Esophagus squamous epithelium (tissue), 5 donors: Measurements from ENCODE around the gene MTMR3. TPM values are rescaled to one million over a fixed set of nuclear protein-coding genes. Genes with fewer than 3 reads are reported as not detected.

ENCODE experiments used
- DNase-seq: peaks from one replicate; lab custom pipeline; 2025; lab: John Stamatoyannopoulos, UW
- H3K27ac ChIP-seq, 4 donors: fragments of 200-600 bp; sonication (generic); one replicate each; pipeline ENCODE4 v1.5.1; 2016 to 2019; ENCODE audit warnings: mild to moderate bottlenecking in 1 of 4
- H3K27me3 ChIP-seq, 4 donors: fragments of 200-600 bp; sonication (generic); 1 replicate in 3 of 4; 2 replicates in 1 of 4; pipeline versions ENCODE4 v1.5.1 to v1.6.0; 2017 to 2021; ENCODE audit warnings: antibody characterized with exemption in 1 of 4
- H3K36me3 ChIP-seq, 3 donors: fragments of 200-600 bp; sonication (generic); one replicate each; pipeline ENCODE4 v1.5.1; 2016 to 2019
- H3K4me1 ChIP-seq, 3 donors: fragments of 200-600 bp; sonication (generic); one replicate each; pipeline ENCODE4 v1.5.1; 2017 to 2019
- H3K4me3 ChIP-seq, 4 donors: fragments of 200-600 bp; sonication (generic); 1 replicate in 3 of 4; 2 replicates in 1 of 4; pipeline ENCODE4 v1.5.1; 2016 to 2019; ENCODE audit warnings: mild to moderate bottlenecking in 2 of 4, moderate library complexity in 1 of 4
- H3K9me3 ChIP-seq, 3 donors: fragments of 200-600 bp; sonication (generic); one replicate each; pipeline ENCODE4 v1.5.1; 2016 to 2019
- POLR2A ChIP-seq, 4 donors: fragments of 450-650 bp; IDR thresholded peaks; one replicate each; pipeline ENCODE4 v1.6.1; 2017; ENCODE audit warnings: antibody characterized with exemption in 4 of 4, mild to moderate bottlenecking in 4 of 4, moderate library complexity in 3 of 4
- WGBS, 2 donors: methylation state at CpG; one replicate each; pipeline ENCODE4 v1.1.5; 2018; 5-methylcytosine and 5-hydroxymethylcytosine counted together
- intact Hi-C: fragments of 100-400 bp; cut with DNase I; formaldehyde crosslinking; loops from one replicate; pipeline ENCODE4 v1.15.0; 2022
- total RNA-seq, 4 donors: library from RNA; depleted of rRNA; stranded (reverse); fragments of >200 nt; gene quantifications; one replicate each; pipeline ENCODE4 v1.1.0, GENCODE V29; 2016
- TF ChIP-seq, protein P1 (sequence below), 6 experiments: fragments of 450-650 bp in 4 of 6; fragments of 200-600 bp in 2 of 6; sonication (generic) in 2 of 6; IDR thresholded peaks; one replicate each; pipeline ENCODE4 v1.5.1; 2016 to 2019; ENCODE audit warnings: antibody characterized with exemption in 6 of 6, mild to moderate bottlenecking in 4 of 6, moderate library complexity in 4 of 6
- donor health status: DM: yes; HTN: yes; CAD: no.

MTMR3 gene
- total RNA-seq, 4 donors from 2014 or later, result 34.9 to 63.1 (median 38.4) TPM

DNA sequence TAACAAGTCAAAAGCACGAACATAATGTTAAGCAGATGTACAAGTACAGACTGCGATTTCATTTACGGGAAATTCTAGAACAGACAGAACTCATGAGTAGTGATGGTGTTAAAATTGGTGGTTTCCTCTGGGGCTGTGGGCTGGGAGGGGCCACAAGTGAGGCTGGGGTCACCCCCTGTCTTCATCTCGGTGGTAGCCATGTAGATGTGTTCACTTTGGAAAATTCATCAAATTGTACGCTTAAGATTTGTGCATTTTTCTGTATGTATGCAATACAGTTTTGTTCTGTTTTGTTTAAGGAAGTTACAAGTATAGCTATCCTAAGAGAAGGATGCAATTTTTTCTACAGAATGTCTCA is 44.4 kb upstream of the MTMR3 start:
- Histone ChIP-seq H3K4me3 (peak overlapping the region; percentile 80 to 94 (median 92)), H3K4me1 (peaks cover 17 to 68% (median 26%) of the 10 kb centered on the region in 3 donors), H3K9me3 (no peaks in the 10 kb centered on the region), H3K27ac (peak overlapping the region; percentile 86 to 92 (median 88)), H3K36me3 (peaks cover 0 to 12% (median under 1%) of the 10 kb centered on the region in 3 donors), H3K27me3 (no peaks in the 10 kb centered on the region)
- TF ChIP-seq POLR2A (IDR thresholded peaks at IDR 0.05), result no peak
- TF ChIP-seq, protein P1, sequence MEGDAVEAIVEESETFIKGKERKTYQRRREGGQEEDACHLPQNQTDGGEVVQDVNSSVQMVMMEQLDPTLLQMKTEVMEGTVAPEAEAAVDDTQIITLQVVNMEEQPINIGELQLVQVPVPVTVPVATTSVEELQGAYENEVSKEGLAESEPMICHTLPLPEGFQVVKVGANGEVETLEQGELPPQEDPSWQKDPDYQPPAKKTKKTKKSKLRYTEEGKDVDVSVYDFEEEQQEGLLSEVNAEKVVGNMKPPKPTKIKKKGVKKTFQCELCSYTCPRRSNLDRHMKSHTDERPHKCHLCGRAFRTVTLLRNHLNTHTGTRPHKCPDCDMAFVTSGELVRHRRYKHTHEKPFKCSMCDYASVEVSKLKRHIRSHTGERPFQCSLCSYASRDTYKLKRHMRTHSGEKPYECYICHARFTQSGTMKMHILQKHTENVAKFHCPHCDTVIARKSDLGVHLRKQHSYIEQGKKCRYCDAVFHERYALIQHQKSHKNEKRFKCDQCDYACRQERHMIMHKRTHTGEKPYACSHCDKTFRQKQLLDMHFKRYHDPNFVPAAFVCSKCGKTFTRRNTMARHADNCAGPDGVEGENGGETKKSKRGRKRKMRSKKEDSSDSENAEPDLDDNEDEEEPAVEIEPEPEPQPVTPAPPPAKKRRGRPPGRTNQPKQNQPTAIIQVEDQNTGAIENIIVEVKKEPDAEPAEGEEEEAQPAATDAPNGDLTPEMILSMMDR (IDR thresholded peaks at IDR 0.05), result no peak
- DNase-seq, result no peak
- intact Hi-C loops, result no loop called here
- WGBS, 2 donors, result 18 to 21% methylated on average over 5 of the region's 5 CpGs

DNA sequence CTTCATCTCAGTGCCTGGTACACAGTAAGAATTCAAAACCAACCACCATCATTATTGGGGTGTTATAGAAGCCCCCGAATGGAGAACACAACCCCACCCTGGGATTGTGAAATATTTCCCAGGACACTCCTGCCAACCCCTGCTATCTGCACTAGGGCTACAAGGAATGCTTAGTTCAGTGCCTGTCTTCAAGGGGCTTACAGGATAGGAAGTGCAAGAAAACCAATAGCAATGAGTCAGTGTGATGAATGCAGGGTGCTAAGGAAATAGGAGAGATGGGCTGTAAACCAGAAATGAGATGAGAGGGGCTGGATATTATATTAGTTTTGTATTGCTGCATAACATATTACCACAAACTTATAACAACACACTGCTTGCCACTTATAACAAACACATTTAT is 43.9 kb upstream of the MTMR3 start:
- no peaks in the 10 kb centered on the region for H3K9me3 ChIP-seq
- peaks cover 17 to 64% (median 26%) of the 10 kb centered on the region in 3 donors for H3K4me1 ChIP-seq
- intact Hi-C loops, result no loop called here
- TF ChIP-seq, protein P1 (IDR thresholded peaks at IDR 0.05), result no peak
- TF ChIP-seq POLR2A (IDR thresholded peaks at IDR 0.05), result no peak
- peaks cover 0 to 7% (median 0%) of the 10 kb centered on the region in 3 donors for H3K36me3 ChIP-seq
- no peaks in the 10 kb centered on the region for H3K27me3 ChIP-seq
- no peak overlapping the region for H3K4me3 ChIP-seq
- no peak for DNase-seq
- 42 to 75% methylated on average over 1 of the region's 1 CpG for WGBS, 2 donors
- peak overlapping the region; percentile 86 to 92 (median 88) for H3K27ac ChIP-seq

DNA sequence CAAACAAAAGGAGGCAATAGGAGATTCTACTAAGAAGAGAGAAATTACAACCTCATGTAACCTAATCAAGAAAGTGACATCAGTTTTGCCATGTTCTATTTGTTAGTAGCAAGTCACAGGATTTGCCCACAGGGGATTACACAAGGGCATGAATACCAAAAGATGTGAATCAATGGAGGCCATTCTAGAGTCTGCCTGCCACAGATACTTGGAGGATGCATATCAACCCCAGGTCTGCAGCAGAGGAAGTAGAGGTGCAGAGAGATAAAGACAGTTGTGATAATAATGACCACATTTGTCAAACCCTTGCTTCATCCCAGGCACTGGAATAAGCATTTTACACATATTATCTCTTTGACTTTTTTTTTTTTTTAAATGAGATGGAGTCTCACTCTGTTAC is 42.5 kb upstream of the MTMR3 start:
- Histone ChIP-seq H3K36me3 (no peaks in the 10 kb centered on the region), H3K4me3 (no peak overlapping the region), H3K4me1 (peaks cover 11 to 49% (median 26%) of the 10 kb centered on the region in 3 donors), H3K9me3 (no peaks in the 10 kb centered on the region), H3K27me3 (no peaks in the 10 kb centered on the region), H3K27ac (no peak overlapping the region)
- intact Hi-C loops, result no loop called here
- TF ChIP-seq, protein P1 (IDR thresholded peaks at IDR 0.05), result no peak
- no peak for TF ChIP-seq POLR2A (IDR thresholded peaks at IDR 0.05)
- no peak for DNase-seq

DNA sequence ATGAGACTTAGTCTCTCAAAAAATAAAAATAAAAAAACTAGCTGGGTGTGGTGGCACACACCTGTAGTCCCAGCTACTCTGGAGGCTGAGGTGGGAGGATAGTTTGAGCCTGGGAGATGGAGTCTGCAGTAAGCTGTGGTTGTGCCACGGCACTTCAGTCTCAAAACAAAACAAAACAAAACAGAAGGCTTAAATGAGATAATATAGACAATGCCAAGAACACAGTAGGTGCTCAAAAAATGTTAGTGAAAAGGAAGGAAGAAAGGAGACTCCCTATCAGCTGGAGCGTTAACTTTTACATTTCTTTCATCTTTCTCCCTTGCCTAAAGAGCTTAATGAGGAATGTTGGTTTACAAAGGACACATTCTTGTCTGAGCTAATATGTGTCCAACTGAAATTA is 40.8 kb upstream of the MTMR3 start:
- H3K36me3 ChIP-seq, result no peaks in the 10 kb centered on the region
- TF ChIP-seq POLR2A (IDR thresholded peaks at IDR 0.05), result no peak
- TF ChIP-seq, protein P1 (IDR thresholded peaks at IDR 0.05), result no peak
- no peaks in the 10 kb centered on the region for H3K27me3 ChIP-seq
- DNase-seq, result no peak
- H3K27ac ChIP-seq, result peak overlapping the region; percentile 38 to 76 (median 69)
- H3K4me3 ChIP-seq, result no peak overlapping the region
- peaks cover 3 to 32% (median 19%) of the 10 kb centered on the region in 3 donors for H3K4me1 ChIP-seq
- H3K9me3 ChIP-seq, result peaks cover 0 to 6% (median 0%) of the 10 kb centered on the region in 3 donors
- 58 to 62% methylated on average over 2 of the region's 2 CpGs for WGBS, 2 donors
- intact Hi-C loops, result no loop called here

DNA sequence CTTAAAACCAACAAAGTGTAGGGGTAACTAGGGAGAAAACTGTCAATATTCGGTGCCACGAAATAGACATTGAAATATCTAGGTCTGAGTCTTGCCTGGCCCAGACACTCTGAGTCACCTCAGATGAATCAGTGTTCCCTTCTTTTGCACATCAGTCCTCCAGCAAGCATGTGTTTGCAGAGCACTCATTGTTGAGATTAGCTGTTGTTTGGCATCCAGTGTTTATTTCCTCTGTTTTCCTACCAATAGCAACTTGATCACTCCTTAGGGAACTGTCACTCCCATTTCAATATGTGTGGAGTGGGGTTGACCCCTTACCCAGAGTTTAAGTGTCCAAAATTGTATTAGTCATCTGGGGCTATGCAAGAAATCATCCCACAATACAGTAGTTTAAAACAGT is 40.2 kb upstream of the MTMR3 start:
- WGBS, 2 donors, result 14 to 38% methylated on average over 2 of the region's 2 CpGs
- Histone ChIP-seq H3K9me3 (peaks cover 0 to 6% (median 0%) of the 10 kb centered on the region in 3 donors), H3K27me3 (no peaks in the 10 kb centered on the region), H3K4me1 (peaks cover 0 to 27% (median 14%) of the 10 kb centered on the region in 3 donors), H3K36me3 (no peaks in the 10 kb centered on the region), H3K27ac (peak overlapping the region; percentile 50 to 76 (median 69)), H3K4me3 (no peak overlapping the region)
- no peak for DNase-seq
- intact Hi-C loops, result no loop called here
- no peak for TF ChIP-seq POLR2A (IDR thresholded peaks at IDR 0.05)
- TF ChIP-seq, protein P1 (IDR thresholded peaks at IDR 0.05), result no peak
